ENCODE measurements around the gene SHTN1. TPM values are rescaled to one million over a fixed set of nuclear protein-coding genes. Genes with fewer than 3 reads are reported as not detected.

The SHTN1 gene
- total and polyA plus RNA-seq, 2 experiments from 2014 or later, result 6.7 to 8.0 TPM

DNA sequence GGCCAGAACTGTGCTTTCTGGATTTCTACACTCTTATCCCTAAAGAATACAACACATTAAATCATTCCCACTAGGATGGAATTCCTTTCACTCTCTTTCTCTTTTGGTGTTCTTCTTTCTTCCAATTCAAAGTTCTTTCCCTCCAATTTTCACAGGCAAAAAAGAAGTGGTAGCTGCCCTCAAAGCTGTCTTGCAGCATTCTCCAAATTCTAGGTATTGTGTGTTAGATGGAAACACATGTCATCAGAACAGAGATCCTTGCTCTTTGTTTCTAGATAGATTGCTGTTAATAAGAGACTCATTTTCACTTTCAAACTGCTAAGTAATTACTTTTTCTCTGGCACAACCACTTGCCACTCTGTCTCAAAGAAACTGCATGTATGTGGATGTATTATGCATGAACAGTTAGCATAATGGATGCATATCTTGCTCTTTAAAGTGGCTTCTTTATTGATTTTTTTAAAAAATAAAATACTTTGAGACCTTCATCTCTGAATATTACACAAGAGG lies 31.0 kb downstream of the SHTN1 start (continued):
- TF ChIP-seq, protein P1, sequence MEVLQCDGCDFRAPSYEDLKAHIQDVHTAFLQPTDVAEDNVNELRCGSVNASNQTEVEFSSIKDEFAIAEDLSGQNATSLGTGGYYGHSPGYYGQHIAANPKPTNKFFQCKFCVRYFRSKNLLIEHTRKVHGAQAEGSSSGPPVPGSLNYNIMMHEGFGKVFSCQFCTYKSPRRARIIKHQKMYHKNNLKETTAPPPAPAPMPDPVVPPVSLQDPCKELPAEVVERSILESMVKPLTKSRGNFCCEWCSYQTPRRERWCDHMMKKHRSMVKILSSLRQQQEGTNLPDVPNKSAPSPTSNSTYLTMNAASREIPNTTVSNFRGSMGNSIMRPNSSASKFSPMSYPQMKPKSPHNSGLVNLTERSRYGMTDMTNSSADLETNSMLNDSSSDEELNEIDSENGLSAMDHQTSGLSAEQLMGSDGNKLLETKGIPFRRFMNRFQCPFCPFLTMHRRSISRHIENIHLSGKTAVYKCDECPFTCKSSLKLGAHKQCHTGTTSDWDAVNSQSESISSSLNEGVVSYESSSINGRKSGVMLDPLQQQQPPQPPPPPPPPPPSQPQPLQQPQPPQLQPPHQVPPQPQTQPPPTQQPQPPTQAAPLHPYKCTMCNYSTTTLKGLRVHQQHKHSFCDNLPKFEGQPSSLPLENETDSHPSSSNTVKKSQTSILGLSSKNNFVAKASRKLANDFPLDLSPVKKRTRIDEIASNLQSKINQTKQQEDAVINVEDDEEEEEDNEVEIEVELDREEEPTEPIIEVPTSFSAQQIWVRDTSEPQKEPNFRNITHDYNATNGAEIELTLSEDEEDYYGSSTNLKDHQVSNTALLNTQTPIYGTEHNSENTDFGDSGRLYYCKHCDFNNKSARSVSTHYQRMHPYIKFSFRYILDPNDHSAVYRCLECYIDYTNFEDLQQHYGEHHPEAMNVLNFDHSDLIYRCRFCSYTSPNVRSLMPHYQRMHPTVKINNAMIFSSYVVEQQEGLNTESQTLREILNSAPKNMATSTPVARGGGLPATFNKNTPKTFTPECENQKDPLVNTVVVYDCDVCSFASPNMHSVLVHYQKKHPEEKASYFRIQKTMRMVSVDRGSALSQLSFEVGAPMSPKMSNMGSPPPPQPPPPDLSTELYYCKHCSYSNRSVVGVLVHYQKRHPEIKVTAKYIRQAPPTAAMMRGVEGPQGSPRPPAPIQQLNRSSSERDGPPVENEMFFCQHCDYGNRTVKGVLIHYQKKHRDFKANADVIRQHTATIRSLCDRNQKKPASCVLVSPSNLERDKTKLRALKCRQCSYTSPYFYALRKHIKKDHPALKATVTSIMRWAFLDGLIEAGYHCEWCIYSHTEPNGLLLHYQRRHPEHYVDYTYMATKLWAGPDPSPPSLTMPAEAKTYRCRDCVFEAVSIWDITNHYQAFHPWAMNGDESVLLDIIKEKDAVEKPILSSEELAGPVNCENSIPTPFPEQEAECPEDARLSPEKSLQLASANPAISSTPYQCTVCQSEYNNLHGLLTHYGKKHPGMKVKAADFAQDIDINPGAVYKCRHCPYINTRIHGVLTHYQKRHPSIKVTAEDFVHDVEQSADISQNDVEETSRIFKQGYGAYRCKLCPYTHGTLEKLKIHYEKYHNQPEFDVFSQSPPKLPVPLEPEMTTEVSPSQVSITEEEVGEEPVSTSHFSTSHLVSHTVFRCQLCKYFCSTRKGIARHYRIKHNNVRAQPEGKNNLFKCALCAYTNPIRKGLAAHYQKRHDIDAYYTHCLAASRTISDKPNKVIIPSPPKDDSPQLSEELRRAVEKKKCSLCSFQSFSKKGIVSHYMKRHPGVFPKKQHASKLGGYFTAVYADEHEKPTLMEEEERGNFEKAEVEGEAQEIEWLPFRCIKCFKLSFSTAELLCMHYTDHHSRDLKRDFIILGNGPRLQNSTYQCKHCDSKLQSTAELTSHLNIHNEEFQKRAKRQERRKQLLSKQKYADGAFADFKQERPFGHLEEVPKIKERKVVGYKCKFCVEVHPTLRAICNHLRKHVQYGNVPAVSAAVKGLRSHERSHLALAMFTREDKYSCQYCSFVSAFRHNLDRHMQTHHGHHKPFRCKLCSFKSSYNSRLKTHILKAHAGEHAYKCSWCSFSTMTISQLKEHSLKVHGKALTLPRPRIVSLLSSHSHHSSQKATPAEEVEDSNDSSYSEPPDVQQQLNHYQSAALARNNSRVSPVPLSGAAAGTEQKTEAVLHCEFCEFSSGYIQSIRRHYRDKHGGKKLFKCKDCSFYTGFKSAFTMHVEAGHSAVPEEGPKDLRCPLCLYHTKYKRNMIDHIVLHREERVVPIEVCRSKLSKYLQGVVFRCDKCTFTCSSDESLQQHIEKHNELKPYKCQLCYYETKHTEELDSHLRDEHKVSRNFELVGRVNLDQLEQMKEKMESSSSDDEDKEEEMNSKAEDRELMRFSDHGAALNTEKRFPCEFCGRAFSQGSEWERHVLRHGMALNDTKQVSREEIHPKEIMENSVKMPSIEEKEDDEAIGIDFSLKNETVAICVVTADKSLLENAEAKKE (CRISPR knock-in tag; IDR thresholded peaks at IDR 0.05), result no peak
- TF ChIP-seq EZH2phosphoT487 (IDR thresholded peaks at IDR 0.05; ENCODE audit: unreplicated experiment), result no peak
- TF ChIP-seq, protein P2, sequence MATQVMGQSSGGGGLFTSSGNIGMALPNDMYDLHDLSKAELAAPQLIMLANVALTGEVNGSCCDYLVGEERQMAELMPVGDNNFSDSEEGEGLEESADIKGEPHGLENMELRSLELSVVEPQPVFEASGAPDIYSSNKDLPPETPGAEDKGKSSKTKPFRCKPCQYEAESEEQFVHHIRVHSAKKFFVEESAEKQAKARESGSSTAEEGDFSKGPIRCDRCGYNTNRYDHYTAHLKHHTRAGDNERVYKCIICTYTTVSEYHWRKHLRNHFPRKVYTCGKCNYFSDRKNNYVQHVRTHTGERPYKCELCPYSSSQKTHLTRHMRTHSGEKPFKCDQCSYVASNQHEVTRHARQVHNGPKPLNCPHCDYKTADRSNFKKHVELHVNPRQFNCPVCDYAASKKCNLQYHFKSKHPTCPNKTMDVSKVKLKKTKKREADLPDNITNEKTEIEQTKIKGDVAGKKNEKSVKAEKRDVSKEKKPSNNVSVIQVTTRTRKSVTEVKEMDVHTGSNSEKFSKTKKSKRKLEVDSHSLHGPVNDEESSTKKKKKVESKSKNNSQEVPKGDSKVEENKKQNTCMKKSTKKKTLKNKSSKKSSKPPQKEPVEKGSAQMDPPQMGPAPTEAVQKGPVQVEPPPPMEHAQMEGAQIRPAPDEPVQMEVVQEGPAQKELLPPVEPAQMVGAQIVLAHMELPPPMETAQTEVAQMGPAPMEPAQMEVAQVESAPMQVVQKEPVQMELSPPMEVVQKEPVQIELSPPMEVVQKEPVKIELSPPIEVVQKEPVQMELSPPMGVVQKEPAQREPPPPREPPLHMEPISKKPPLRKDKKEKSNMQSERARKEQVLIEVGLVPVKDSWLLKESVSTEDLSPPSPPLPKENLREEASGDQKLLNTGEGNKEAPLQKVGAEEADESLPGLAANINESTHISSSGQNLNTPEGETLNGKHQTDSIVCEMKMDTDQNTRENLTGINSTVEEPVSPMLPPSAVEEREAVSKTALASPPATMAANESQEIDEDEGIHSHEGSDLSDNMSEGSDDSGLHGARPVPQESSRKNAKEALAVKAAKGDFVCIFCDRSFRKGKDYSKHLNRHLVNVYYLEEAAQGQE (IDR thresholded peaks at IDR 0.05; ENCODE audit: unreplicated experiment), result no peak
- no peak for TF ChIP-seq ZNF331 (CRISPR knock-in tag; IDR thresholded peaks at IDR 0.05; ENCODE audit: low read depth)
- TF ChIP-seq CREB1 (CRISPR knock-in tag; IDR thresholded peaks at IDR 0.05; ENCODE audit: low read depth), result no peak
